Body of pancreas (tissue), 4 donors: ENCODE results near the gene PYGO2.
"Not testable (repeated sequence)": the region's sequence is repeated elsewhere in the genome, so short reads cannot be mapped to it uniquely, and the experiment has no call there.

Experiments used
- POLR2A ChIP-seq, 3 donors: fragments of 450-650 bp; IDR thresholded peaks; one replicate each; pipeline ENCODE4 v1.6.1; 2016; ENCODE audit warnings: antibody characterized with exemption in 3 of 3, mild to moderate bottlenecking in 2 of 3
- TF ChIP-seq, protein P1 (sequence below), 7 experiments: fragments of 450-650 bp in 4 of 7; fragments of 200-600 bp in 3 of 7; sonication (generic) in 3 of 7; IDR thresholded peaks; one replicate each; pipeline ENCODE4 v1.5.1; 2016 to 2019; ENCODE audit warnings: antibody characterized with exemption in 7 of 7

DNA sequence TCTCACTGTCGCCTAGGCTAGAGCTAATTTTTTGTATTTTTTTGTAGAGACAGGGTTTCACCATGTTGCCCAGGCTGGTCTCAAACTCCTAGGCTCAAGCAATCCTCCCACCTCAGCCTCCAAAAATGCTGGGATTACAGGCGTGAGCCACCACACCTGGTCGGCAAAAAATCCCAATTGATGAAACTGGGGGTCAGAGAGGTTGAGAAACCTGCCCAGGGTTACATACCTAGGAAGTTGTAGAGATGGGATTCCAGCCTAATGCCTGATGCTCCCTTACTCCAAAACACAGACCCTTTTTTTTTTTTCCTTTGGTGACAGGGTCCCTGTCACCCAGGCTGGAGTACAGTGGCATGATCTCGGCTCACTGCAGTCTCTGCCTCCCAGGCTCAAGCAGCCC, 25.2 kb upstream of the PYGO2 start:
- TF ChIP-seq, protein P1, sequence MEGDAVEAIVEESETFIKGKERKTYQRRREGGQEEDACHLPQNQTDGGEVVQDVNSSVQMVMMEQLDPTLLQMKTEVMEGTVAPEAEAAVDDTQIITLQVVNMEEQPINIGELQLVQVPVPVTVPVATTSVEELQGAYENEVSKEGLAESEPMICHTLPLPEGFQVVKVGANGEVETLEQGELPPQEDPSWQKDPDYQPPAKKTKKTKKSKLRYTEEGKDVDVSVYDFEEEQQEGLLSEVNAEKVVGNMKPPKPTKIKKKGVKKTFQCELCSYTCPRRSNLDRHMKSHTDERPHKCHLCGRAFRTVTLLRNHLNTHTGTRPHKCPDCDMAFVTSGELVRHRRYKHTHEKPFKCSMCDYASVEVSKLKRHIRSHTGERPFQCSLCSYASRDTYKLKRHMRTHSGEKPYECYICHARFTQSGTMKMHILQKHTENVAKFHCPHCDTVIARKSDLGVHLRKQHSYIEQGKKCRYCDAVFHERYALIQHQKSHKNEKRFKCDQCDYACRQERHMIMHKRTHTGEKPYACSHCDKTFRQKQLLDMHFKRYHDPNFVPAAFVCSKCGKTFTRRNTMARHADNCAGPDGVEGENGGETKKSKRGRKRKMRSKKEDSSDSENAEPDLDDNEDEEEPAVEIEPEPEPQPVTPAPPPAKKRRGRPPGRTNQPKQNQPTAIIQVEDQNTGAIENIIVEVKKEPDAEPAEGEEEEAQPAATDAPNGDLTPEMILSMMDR (IDR thresholded peaks at IDR 0.05), result not testable (repeated sequence)
- not testable (repeated sequence) for TF ChIP-seq POLR2A (IDR thresholded peaks at IDR 0.05)
